MM.1S (cell line): ENCODE data around the gene POLR1A.

Experiments used
- DNase-seq: peaks from one replicate; pipeline ENCODE4 v3.0.0-alpha.2; 2015
- H2AFZ ChIP-seq: fragments of 300-600 bp; sonication (generic); 2 replicates; pipeline ENCODE4 v1.6.0; 2016; ENCODE audit warnings: antibody characterized with exemption, low read length
- H3F3A ChIP-seq: fragments of 300-600 bp; sonication (generic); 2 replicates; pipeline ENCODE4 v1.6.1; 2016; ENCODE audit warnings: mild to moderate bottlenecking, antibody characterized with exemption, low read length, moderate library complexity, mixed read lengths; ENCODE audit not compliant: insufficient read depth
- H3K27ac ChIP-seq: fragments of 300-600 bp; sonication (generic); 2 replicates; pipeline ENCODE4 v1.5.1; 2016; ENCODE audit warnings: mild to moderate bottlenecking, low read length
- H3K27me3 ChIP-seq: fragments of 300-600 bp; sonication (generic); replicated peaks from 2 replicates; pipeline ENCODE4 v1.6.0; 2016; ENCODE audit warnings: low read length; ENCODE audit not compliant: insufficient read depth
- H3K36me3 ChIP-seq: fragments of 300-600 bp; sonication (generic); replicated peaks from 2 replicates; pipeline ENCODE4 v1.6.1; 2016; ENCODE audit warnings: mild to moderate bottlenecking, low read length, mixed read lengths; ENCODE audit not compliant: insufficient read depth
- H3K4me1 ChIP-seq: fragments of 300-600 bp; sonication (generic); 2 replicates; pipeline ENCODE4 v1.6.1; 2016; ENCODE audit warnings: low read length, mixed read lengths
- H3K4me2 ChIP-seq: fragments of 300-600 bp; sonication (generic); 2 replicates; pipeline ENCODE4 v1.6.0; 2016; ENCODE audit warnings: low read depth, low read length
- H3K4me3 ChIP-seq: fragments of 300-600 bp; sonication (generic); 2 replicates; pipeline ENCODE4 v1.5.1; 2016; ENCODE audit warnings: low read length, mixed read lengths
- H3K79me2 ChIP-seq: fragments of 300-600 bp; sonication (generic); 2 replicates; pipeline ENCODE4 v1.6.1; 2016; ENCODE audit warnings: mixed run types, low read length, mixed read lengths
- H3K9ac ChIP-seq: fragments of 300-600 bp; sonication (generic); 2 replicates; pipeline ENCODE4 v1.6.1; 2016; ENCODE audit warnings: low read length, mixed read lengths
- H3K9me2 ChIP-seq: fragments of 300-600 bp; sonication (generic); replicated peaks from 2 replicates; pipeline ENCODE4 v1.6.1; 2016; ENCODE audit warnings: mild to moderate bottlenecking, low read length, mixed read lengths; ENCODE audit not compliant: insufficient read depth
- H3K9me3 ChIP-seq: fragments of 300-600 bp; sonication (generic); replicated peaks from 2 replicates; pipeline ENCODE4 v1.6.1; 2016; ENCODE audit warnings: mild to moderate bottlenecking, low read length, mixed read lengths; ENCODE audit not compliant: insufficient read depth
- H4K20me1 ChIP-seq: fragments of 300-600 bp; sonication (generic); 2 replicates; pipeline ENCODE4 v1.6.1; 2016; ENCODE audit warnings: mild to moderate bottlenecking, low read length, moderate library complexity, mixed read lengths; ENCODE audit not compliant: insufficient read depth
- CTCF ChIP-seq: fragments of 300-600 bp; sonication (generic); IDR thresholded peaks from 2 replicates; pipeline ENCODE4 v1.5.1; 2016; ENCODE audit warnings: antibody characterized with exemption, low read length, mixed read lengths
- EZH2 ChIP-seq: fragments of 300-600 bp; sonication (generic); optimal IDR thresholded peaks from 2 replicates; pipeline ENCODE3; 2017; ENCODE audit warnings: low read depth, mild to moderate bottlenecking, antibody characterized with exemption, low read length, mixed read lengths
- EZH2phosphoT487 ChIP-seq: fragments of 300-600 bp; sonication (generic); IDR thresholded peaks from 2 replicates; pipeline ENCODE4 v1.6.1; 2018; ENCODE audit warnings: antibody characterized with exemption, low read length

The POLR1A gene

GRCh38 chr2:86069091-86069685 lies 36.5 kb downstream of the POLR1A start:
- no peak for TF ChIP-seq EZH2
- TF ChIP-seq CTCF: no peak
- no peak for TF ChIP-seq EZH2phosphoT487
- Histone ChIP-seq H3F3A (peaks cover 38% of the 10 kb centered on the region), H3K79me2 (peaks cover 13% of the 10 kb centered on the region; the same call in 1 of the 2 replicates), H3K27me3 (no peaks in the 10 kb centered on the region), H4K20me1 (no peaks in the 10 kb centered on the region), H3K27ac (peak overlapping the region; percentile 66; the same call in 1 of the 2 replicates), H3K4me2 (no peak overlapping the region), H3K9me3 (no peaks in the 10 kb centered on the region), H3K4me3 (no peak overlapping the region), H3K9ac (no peak overlapping the region), H3K36me3 (0 out of 2 replicates have a peak, but pooled peaks cover 4% of the 10 kb centered on the region), H3K4me1 (peaks cover 62% of the 10 kb centered on the region), H3K9me2 (no peaks in the 10 kb centered on the region), H2AFZ (no peak overlapping the region)
- DNase-seq: no peak

GRCh38 chr2:86068648-86069047 lies 37.0 kb downstream of the POLR1A start:
- Histone ChIP-seq H3K36me3 (0 out of 2 replicates have a peak, but pooled peaks cover 4% of the 10 kb centered on the region), H3K79me2 (peaks cover 13% of the 10 kb centered on the region; the same call in 1 of the 2 replicates), H3K4me2 (0 out of 2 replicates have a peak overlapping the region, but pooled peaks have one; percentile 7), H3K9me3 (no peaks in the 10 kb centered on the region), H2AFZ (no peak overlapping the region), H3K9me2 (no peaks in the 10 kb centered on the region), H3K27me3 (no peaks in the 10 kb centered on the region), H3K4me1 (peaks cover 65% of the 10 kb centered on the region), H3F3A (peaks cover 43% of the 10 kb centered on the region), H3K9ac (peak overlapping the region; percentile 25; the same call in 1 of the 2 replicates), H4K20me1 (no peaks in the 10 kb centered on the region), H3K27ac (peak overlapping the region; percentile 66; the same call in 1 of the 2 replicates), H3K4me3 (no peak overlapping the region)
- no peak for TF ChIP-seq EZH2phosphoT487
- no peak for TF ChIP-seq EZH2
- no peak for TF ChIP-seq CTCF
- no peak for DNase-seq

- Histone ChIP-seq H4K20me1 (no peaks in the 10 kb centered on the region), H3F3A (peaks cover 48% of the 10 kb centered on the region), H3K27ac (peak overlapping the region; percentile 66; the same call in 1 of the 2 replicates), H3K36me3 (0 out of 2 replicates have a peak, but pooled peaks cover 8% of the 10 kb centered on the region), H3K4me3 (no peak overlapping the region), H3K4me1 (peaks cover 65% of the 10 kb centered on the region), H3K27me3 (no peaks in the 10 kb centered on the region), H3K79me2 (peaks cover 13% of the 10 kb centered on the region; the same call in 1 of the 2 replicates), H3K9me3 (no peaks in the 10 kb centered on the region), H3K9me2 (no peaks in the 10 kb centered on the region), H2AFZ (no peak overlapping the region), H3K9ac (peak overlapping the region; percentile 25; the same call in 1 of the 2 replicates), H3K4me2 (peak overlapping the region; percentile 7; the same call in 1 of the 2 replicates)
- TF ChIP-seq EZH2phosphoT487: no peak
- TF ChIP-seq CTCF: no peak
- no peak for TF ChIP-seq EZH2
- DNase-seq: peak; percentile 76
Observed at GRCh38 chr2:86068136-86068588, 37.5 kb downstream of the POLR1A start.
